ENCODE measurements around the gene EIF3I. TPM values are rescaled to one million over a fixed set of nuclear protein-coding genes. Genes with fewer than 3 reads are reported as not detected.

The EIF3I gene
- total and polyA plus RNA-seq, 2 of the 13 experiments (the other 11 are each of a cell fraction or from before 2014, with no cell fraction given): 210 to 223 TPM

GRCh38 chr1:32249831-32250525 lies 27.8 kb downstream of the EIF3I start (continued):
- no peak for TF ChIP-seq ZNF646 (CRISPR knock-in tag; IDR thresholded peaks at IDR 0.05)
- peak; percentile 78; the same call in 1 of the 2 replicates for TF ChIP-seq SMAD1 (CRISPR knock-in tag; IDR thresholded peaks at IDR 0.05; ENCODE audit: borderline replicate concordance, low read depth)
- peak; percentile 88 for TF ChIP-seq ARNTL (CRISPR knock-in tag; IDR thresholded peaks at IDR 0.05)
- TF ChIP-seq EZH2 (conservative IDR thresholded peaks at IDR 0.05; ENCODE audit: low read depth, low read length): no peak
- TF ChIP-seq BCLAF1 (IDR thresholded peaks at IDR 0.05): no peak
- TF ChIP-seq HOXD1 (CRISPR knock-in tag; IDR thresholded peaks at IDR 0.05): no peak
- TF ChIP-seq PHF21A (CRISPR knock-in tag; IDR thresholded peaks at IDR 0.05): peak; percentile 92
- peak; percentile 57; the same call in 1 of the 2 replicates for TF ChIP-seq ZNF225 (CRISPR knock-in tag; IDR thresholded peaks at IDR 0.05)
- TF ChIP-seq SRY (CRISPR knock-in tag; IDR thresholded peaks at IDR 0.05): 0 out of 2 replicates have a peak, but pooled peaks have one; percentile 52
- no peak for TF ChIP-seq REL (CRISPR knock-in tag; conservative IDR thresholded peaks at IDR 0.05)
- 0 out of 2 replicates have a peak, but pooled peaks have one; percentile 27 for TF ChIP-seq GMEB1 (CRISPR knock-in tag; IDR thresholded peaks at IDR 0.05; ENCODE audit: borderline replicate concordance)
- TF ChIP-seq ZSCAN22 (CRISPR knock-in tag; IDR thresholded peaks at IDR 0.05): no peak
- TF ChIP-seq ERF (CRISPR knock-in tag; IDR thresholded peaks at IDR 0.05): peak; percentile 78
- TF ChIP-seq ZNF652 (CRISPR knock-in tag; IDR thresholded peaks at IDR 0.05; ENCODE audit: borderline replicate concordance, low read depth): peak; percentile 43; the same call in 1 of the 2 replicates
- TF ChIP-seq ZNF747 (CRISPR knock-in tag; IDR thresholded peaks at IDR 0.05; ENCODE audit: borderline replicate concordance): no peak
- peak; percentile 67 for TF ChIP-seq MIXL1 (CRISPR knock-in tag; IDR thresholded peaks at IDR 0.05)
- peak; percentile 37; the same call in 1 of the 2 replicates for TF ChIP-seq ZBTB25 (CRISPR knock-in tag; IDR thresholded peaks at IDR 0.05)
- TF ChIP-seq MBNL3 (CRISPR knock-in tag; conservative IDR thresholded peaks at IDR 0.05): no peak

All from HepG2 (cell line).